WTC11 (cell line): ENCODE measurements around the gene WDR54. TPM values are rescaled to one million over a fixed set of nuclear protein-coding genes. Genes with fewer than 3 reads are reported as not detected.
A peak's percentile ranks its signal among the peaks of the same experiment; 100 is the strongest.
"Not testable (repeated sequence)": the region's sequence is repeated elsewhere in the genome, so short reads cannot be mapped to it uniquely, and the experiment has no call there.

Experiments used
- ATAC-seq: fragments of 200-7000 bp; cut with Tn5 transposase; 2 replicates; pipeline ENCODE4 v1.10.0; 2021; ENCODE audit warnings: mild to moderate bottlenecking, moderate library complexity
- CTCF ChIA-PET: fragments of 300-600 bp; sonication (Branson Sonifier 250); formaldehyde crosslinking; loops from one replicate; lab custom pipeline; 2021; ENCODE audit warnings: antibody characterized with exemption; lab: Charles Lee
- POLR2A ChIA-PET: fragments of 350-600 bp; sonication (Branson Sonifier 250); formaldehyde crosslinking; loops from one replicate; lab custom pipeline; 2021; ENCODE audit warnings: antibody characterized with exemption; lab: Charles Lee
- DNase-seq: peaks from one replicate; pipeline ENCODE4 v3.0.0; 2021; ENCODE audit warnings: low spot score
- H3K27ac Mint-ChIP-seq: 2 replicates; pipeline ENCODE4 v1.8.0; 2021; ENCODE audit warnings: mixed read lengths
- H3K27me3 Mint-ChIP-seq: 2 replicates; pipeline ENCODE4 v1.8.0; 2021; ENCODE audit warnings: low read depth, mild to moderate bottlenecking, moderate library complexity, mixed read lengths
- H3K36me3 Mint-ChIP-seq: 2 replicates; pipeline ENCODE4 v1.8.0; 2021; ENCODE audit warnings: mixed read lengths
- H3K4me1 Mint-ChIP-seq: 2 replicates; pipeline ENCODE4 v1.8.0; 2022; ENCODE audit warnings: mixed read lengths
- H3K4me3 Mint-ChIP-seq: 2 replicates; pipeline ENCODE4 v1.8.0; 2021; ENCODE audit warnings: mild to moderate bottlenecking, moderate library complexity, mixed read lengths
- H3K9me3 Mint-ChIP-seq: 2 replicates; pipeline ENCODE4 v1.8.0; 2021; ENCODE audit warnings: mixed read lengths
- AFF4 ChIP-seq: sonication (generic); formaldehyde crosslinking; IDR thresholded peaks from 2 replicates; pipeline ENCODE4 v1.8.1; 2023; ENCODE audit warnings: mild to moderate bottlenecking, missing genetic modification reagents, borderline replicate concordance
- ATF1 ChIP-seq: sonication (generic); formaldehyde crosslinking; IDR thresholded peaks from 2 replicates; pipeline ENCODE4 v1.8.1; 2023; ENCODE audit warnings: mild to moderate bottlenecking, moderate library complexity, missing genetic modification reagents
- ESRRA ChIP-seq: sonication (generic); formaldehyde crosslinking; IDR thresholded peaks from 2 replicates; pipeline ENCODE4 v1.8.1; 2022; ENCODE audit warnings: mild to moderate bottlenecking, missing genetic modification reagents, borderline replicate concordance
- ETV6 ChIP-seq: sonication (generic); formaldehyde crosslinking; IDR thresholded peaks from 2 replicates; pipeline ENCODE4 v1.8.1; 2022; ENCODE audit warnings: mild to moderate bottlenecking, missing genetic modification reagents
- JAZF1 ChIP-seq: fragments of 250-450 bp; sonication (Bioruptor Pico); IDR thresholded peaks from 2 replicates; pipeline ENCODE4 v1.9.0; 2021; ENCODE audit warnings: moderate library complexity, mild to moderate bottlenecking, inconsistent platforms
- OVOL2 ChIP-seq: fragments of 250-450 bp; sonication (Bioruptor Pico); IDR thresholded peaks from 2 replicates; pipeline ENCODE4 v1.9.0; 2021; ENCODE audit warnings: mild to moderate bottlenecking, borderline replicate concordance
- PREB ChIP-seq: sonication (generic); formaldehyde crosslinking; IDR thresholded peaks from 2 replicates; pipeline ENCODE4 v1.8.1; 2022; ENCODE audit warnings: mild to moderate bottlenecking, missing genetic modification reagents, moderate library complexity, borderline replicate concordance
- RELA ChIP-seq: sonication (generic); formaldehyde crosslinking; IDR thresholded peaks from 2 replicates; pipeline ENCODE4 v1.8.1; 2022; ENCODE audit warnings: missing genetic modification reagents, mild to moderate bottlenecking, borderline replicate concordance
- RORB ChIP-seq: fragments of 250-450 bp; sonication (Bioruptor Pico); IDR thresholded peaks from 2 replicates; pipeline ENCODE4 v1.9.0; 2021; ENCODE audit warnings: mild to moderate bottlenecking
- SMAD4 ChIP-seq: sonication (generic); formaldehyde crosslinking; IDR thresholded peaks from 2 replicates; pipeline ENCODE4 v1.8.0; 2022; ENCODE audit warnings: mild to moderate bottlenecking, missing genetic modification reagents
- TCF7 ChIP-seq: sonication (generic); formaldehyde crosslinking; IDR thresholded peaks from 2 replicates; pipeline ENCODE4 v1.8.0; 2022; ENCODE audit warnings: mild to moderate bottlenecking, low read depth, missing genetic modification reagents, moderate library complexity
- TEAD1 ChIP-seq: sonication (generic); formaldehyde crosslinking; IDR thresholded peaks from 2 replicates; pipeline ENCODE4 v1.8.0; 2022; ENCODE audit warnings: mild to moderate bottlenecking, missing genetic modification reagents
- USF2 ChIP-seq: sonication (generic); formaldehyde crosslinking; IDR thresholded peaks from 2 replicates; pipeline ENCODE4 v1.8.1; 2023; ENCODE audit warnings: mild to moderate bottlenecking, missing genetic modification reagents, moderate library complexity
- ZMAT4 ChIP-seq: fragments of 250-450 bp; sonication (Bioruptor Pico); IDR thresholded peaks from 2 replicates; pipeline ENCODE4 v1.9.0; 2021; ENCODE audit warnings: mild to moderate bottlenecking
- ZNF396 ChIP-seq: fragments of 250-450 bp; sonication (Bioruptor Pico); IDR thresholded peaks from 2 replicates; pipeline ENCODE4 v1.8.0; 2021; ENCODE audit warnings: mild to moderate bottlenecking, moderate library complexity, borderline replicate concordance
- ZNF423 ChIP-seq: fragments of 250-450 bp; sonication (Bioruptor Pico); IDR thresholded peaks from 2 replicates; pipeline ENCODE4 v2.1.2; 2022; ENCODE audit warnings: mild to moderate bottlenecking, moderate library complexity
- ZNF425 ChIP-seq: fragments of 250-450 bp; sonication (Bioruptor Pico); conservative IDR thresholded peaks from 2 replicates; pipeline ENCODE4 v1.9.0; 2021; ENCODE audit warnings: mild to moderate bottlenecking
- total RNA-seq: library from RNA; stranded (reverse); gene quantifications from 3 replicates; pipeline ENCODE4 v1.2.3, GENCODE V29; 2021

The WDR54 gene
- total RNA-seq, 1 experiment from 2014 or later = 55.2 TPM

GRCh38 chr2:74462786-74463105 is 41.2 kb downstream of the WDR54 start:
- Mint-ChIP-seq H3K27ac (no peak overlapping the region), H3K4me3 (peak overlapping the region; percentile 3; the same call in 1 of the 2 replicates)

GRCh38 chr2:74464406-74464805 is 42.9 kb downstream of the WDR54 start:
- no peak for ATAC-seq
- H3K27ac Mint-ChIP-seq = 0 out of 2 replicates have a peak overlapping the region, but pooled peaks have one; percentile 49
- no peaks in the 10 kb centered on the region for H3K9me3 Mint-ChIP-seq
- no peak for DNase-seq
- POLR2A ChIA-PET = no interaction called here
- H3K4me1 Mint-ChIP-seq = peaks cover 17% of the 10 kb centered on the region
- CTCF ChIA-PET = interaction anchor here (1.0 to 1.9 kb wide), 3 partner anchors 10 to 123 kb away, joined by 3 to 5 read pairs (median 4); no protein-coding TSS in a partner anchor
- peak overlapping the region; percentile 98 for H3K4me3 Mint-ChIP-seq
- TF ChIP-seq ZNF423 (CRISPR knock-in tag) (peak; percentile 19; the same call in 1 of the 2 replicates), AFF4 (no peak), ATF1 (CRISPR knock-in tag) (no peak), USF2 (CRISPR knock-in tag) (no peak)
- H3K36me3 Mint-ChIP-seq = peaks cover 9% of the 10 kb centered on the region
- no peaks in the 10 kb centered on the region for H3K27me3 Mint-ChIP-seq

More at GRCh38 chr2:74462786-74463105, 41.2 kb downstream of the WDR54 start:
- Mint-ChIP-seq H3K27me3 (no peaks in the 10 kb centered on the region), H3K36me3 (peaks cover 9% of the 10 kb centered on the region)
- no peak for TF ChIP-seq TEAD1 (CRISPR knock-in tag)
- no peak for TF ChIP-seq SMAD4 (CRISPR knock-in tag)
- no peak for TF ChIP-seq RELA (CRISPR knock-in tag)
- TF ChIP-seq TCF7 (CRISPR knock-in tag) = no peak
- TF ChIP-seq USF2 (CRISPR knock-in tag) = no peak
- TF ChIP-seq PREB (CRISPR knock-in tag) = no peak
- TF ChIP-seq ZNF425 (CRISPR knock-in tag) = no peak
- TF ChIP-seq ESRRA (CRISPR knock-in tag) = no peak
- TF ChIP-seq RORB (CRISPR knock-in tag) = no peak
- no peak for TF ChIP-seq ETV6 (CRISPR knock-in tag)
- TF ChIP-seq OVOL2 (CRISPR knock-in tag) = no peak
- TF ChIP-seq ZMAT4 (CRISPR knock-in tag) = no peak
- TF ChIP-seq ZNF396 (CRISPR knock-in tag) = no peak
- no peak for TF ChIP-seq JAZF1 (CRISPR knock-in tag)
- TF ChIP-seq, all 79 proteins: peak for 0
- no peaks in the 10 kb centered on the region for H3K9me3 Mint-ChIP-seq
- DNase-seq (no peak), ATAC-seq (no peak)
- ChIA-PET POLR2A (no interaction called here), CTCF (interaction anchor here (2.0 kb wide), 1 partner anchor 12 kb away, joined by 8 read pairs; no protein-coding TSS in a partner anchor)
- peaks cover 20% of the 10 kb centered on the region for H3K4me1 Mint-ChIP-seq

GRCh38 chr2:74470742-74471141 is 49.2 kb downstream of the WDR54 start:
- ATAC-seq, H3K9me3 Mint-ChIP-seq, H3K27ac Mint-ChIP-seq, H3K27me3 Mint-ChIP-seq, DNase-seq: not testable (repeated sequence)
- Mint-ChIP-seq H3K36me3 (peaks cover 14% of the 10 kb centered on the region), H3K4me1 (peaks cover 13% of the 10 kb centered on the region), H3K4me3 (peak overlapping the region; percentile 47)
- ChIA-PET POLR2A (interaction anchor here (0.6 to 0.8 kb wide), 2 partner anchors 12 to 192 kb away, joined by 3 to 6 read pairs; partner anchors contain the start of gene WBP1), CTCF (interaction anchor here (1.0 to 2.7 kb wide), 3 partner anchors 10 to 35 kb away, joined by 3 to 18 read pairs (median 3); partner anchors contain the start of gene WBP1)
